GM12878 (cell line): ENCODE results near the gene NR2E3. TPM values are rescaled to one million over a fixed set of nuclear protein-coding genes. Genes with fewer than 3 reads are reported as not detected.

Source experiments
- ATAC-seq: fragments of 200-7000 bp; cut with Tn5 transposase; 3 replicates; pipeline ENCODE4 v1.9.1; 2020; ENCODE audit warnings: mild to moderate bottlenecking, moderate library complexity
- BruUV-seq: library from RNA; stranded (reverse); fragments of 400-500 nt; replicated peaks from 2 replicates; lab custom pipeline; 2021; lab: Mats Ljungman, UMichigan
- CTCF ChIA-PET: fragments of 300-600 bp; sonication (Branson Sonifier 250); formaldehyde crosslinking; extraction: SDS; loops from one replicate; lab custom pipeline; 2021; ENCODE audit warnings: inconsistent platforms; lab: Yijun Ruan, JAX
- POLR2A ChIA-PET: fragments of 350-600 bp; formaldehyde crosslinking; extraction: SDS; loops from one replicate; lab custom pipeline; 2021; ENCODE audit warnings: inconsistent platforms; lab: Charles Lee
- RAD21 ChIA-PET: fragments of 300-600 bp; sonication (Branson Sonifier 250); formaldehyde crosslinking; loops from one replicate; lab custom pipeline; 2023; ENCODE audit warnings: antibody characterized with exemption; ENCODE audit not compliant: unreplicated experiment; lab: Charles Lee
- SMC1A ChIA-PET: fragments of 300-600 bp; sonication (Branson Sonifier 250); formaldehyde crosslinking; loops from one replicate; lab custom pipeline; 2023; ENCODE audit not compliant: unreplicated experiment, uncharacterized antibody; lab: Charles Lee
- DNase-seq: peaks from one replicate; pipeline ENCODE4 v3.0.0-alpha.2; 2011; ENCODE audit warnings: low read depth, low spot score
- FAIRE-seq: peaks from 3 replicates; lab custom pipeline; 2011; peaks lifted over from hg19 to GRCh38; lab: Jason Lieb, UNC
- H2AFZ ChIP-seq: 2 replicates; pipeline ENCODE4 v1.6.0; 2011; ENCODE audit warnings: low read depth, low read length, control low read depth; ENCODE audit not compliant: control insufficient read depth
- H3K27ac ChIP-seq: 2 replicates; pipeline ENCODE4 v1.5.1; 2011; ENCODE audit warnings: control low read depth; ENCODE audit not compliant: control insufficient read depth, insufficient read depth
- H3K27me3 ChIP-seq, 2 experiments: replicated peaks in 1 of 2; 2 replicates each; pipeline versions ENCODE4 v1.6.0 to v1.6.1; 2011; ENCODE audit warnings: low read length in 1 of 2; ENCODE audit not compliant: control insufficient read depth in 2 of 2, insufficient read depth in 2 of 2
- H3K36me3 ChIP-seq, 2 experiments: 2 replicates each; pipeline ENCODE4 v1.5.1; 2011; ENCODE audit warnings: low read length in 1 of 2; ENCODE audit not compliant: control insufficient read depth in 2 of 2, insufficient read depth in 2 of 2
- H3K4me1 ChIP-seq: 2 replicates; pipeline ENCODE4 v1.6.1; 2011; ENCODE audit warnings: mild to moderate bottlenecking, low read length, moderate library complexity, mixed read lengths; ENCODE audit not compliant: control insufficient read depth, insufficient read depth
- H3K4me2 ChIP-seq: 2 replicates; pipeline ENCODE4 v1.6.0; 2011; ENCODE audit warnings: control low read depth; ENCODE audit not compliant: control insufficient read depth, insufficient read depth
- H3K4me3 ChIP-seq: fragments of 200-600 bp; sonication (generic); 2 replicates; pipeline ENCODE4 v1.5.1; 2016
- H3K79me2 ChIP-seq: 2 replicates; pipeline ENCODE4 v1.6.0; 2011; ENCODE audit warnings: low read length; ENCODE audit not compliant: control insufficient read depth, insufficient read depth
- H3K9ac ChIP-seq: 2 replicates; pipeline ENCODE4 v1.8.0; 2011; ENCODE audit warnings: low read length, control low read depth, mixed read lengths; ENCODE audit not compliant: control insufficient read depth, insufficient read depth
- H3K9me3 ChIP-seq: replicated peaks from 3 replicates; pipeline ENCODE4 v1.5.1; 2011; ENCODE audit warnings: mild to moderate bottlenecking, low read length; ENCODE audit not compliant: control insufficient read depth, insufficient read depth
- H4K20me1 ChIP-seq: 2 replicates; pipeline ENCODE4 v1.6.0; 2011; ENCODE audit not compliant: control insufficient read depth, insufficient read depth
- BACH1 ChIP-seq: fragments of 450-650 bp; IDR thresholded peaks from 2 replicates; pipeline ENCODE4 v1.6.1; 2017; ENCODE audit warnings: mild to moderate bottlenecking, borderline replicate concordance
- CHD1 ChIP-seq: IDR thresholded peaks from 2 replicates; pipeline ENCODE4 v1.6.1; 2012; ENCODE audit warnings: low read depth, low read length, improper control_type of control experiment
- PBX3 ChIP-seq: IDR thresholded peaks from 2 replicates; pipeline ENCODE4 v1.6.1; 2011; ENCODE audit warnings: mild to moderate bottlenecking, low read depth, low read length, moderate library complexity; ENCODE audit not compliant: insufficient replicate concordance
- PKNOX1 ChIP-seq: fragments of 450-650 bp; IDR thresholded peaks from 2 replicates; pipeline ENCODE4 v1.6.1; 2016; ENCODE audit warnings: mild to moderate bottlenecking
- RELA ChIP-seq: fragments of 450-650 bp; IDR thresholded peaks from 2 replicates; pipeline ENCODE4 v1.8.0; 2014; ENCODE audit warnings: borderline replicate concordance; ENCODE audit not compliant: partially characterized antibody
- ZNF24 ChIP-seq: fragments of 450-650 bp; IDR thresholded peaks from 2 replicates; pipeline ENCODE4 v1.6.1; 2017; ENCODE audit warnings: antibody characterized with exemption, mild to moderate bottlenecking
- WGBS: methylation state at CpG from one replicate; pipeline ENCODE4 v1.1.6; 2016; ENCODE audit warnings: low lambda C conversion rate; ENCODE audit not compliant: insufficient replicate concordance, insufficient coverage; ENCODE audit errors: missing lambda C conversion rate; 5-methylcytosine and 5-hydroxymethylcytosine counted together
- in situ Hi-C: fragments of 300-500 bp; cut with MboI; formaldehyde crosslinking; loops from 9 replicates; pipeline ENCODE4 v1.14.3; 2018; ENCODE audit warnings: mixed read lengths
- intact Hi-C: fragments of 100-400 bp; cut with micrococcal nuclease; formaldehyde crosslinking; loops from one replicate; pipeline ENCODE4 v1.14.2; 2022; ENCODE audit not compliant: unreplicated experiment
- polyA plus RNA-seq, 11 experiments: library from polyadenylated mRNA; depleted of rRNA in 4 of 11; unstranded in 6 of 11; stranded (reverse) in 5 of 11; fragments of >200 nt; fragmentation: Nextera tagmentation in 4 of 11; fragmentation: Illumina TruSeq in 1 of 11; extraction: Ambion mirVana in 4 of 11; extraction: Trizol in 1 of 11; gene quantifications; 1 replicate in 1 of 11; 2 replicates in 10 of 11; pipeline versions ENCODE4 v1.2.1 to v1.2.3, GENCODE V29; 2011 to 2016; ENCODE audit warnings: inconsistent platforms in 2 of 11, missing spikeins in 2 of 11, low read depth in 1 of 11
- total RNA-seq, 4 experiments: library from RNA; depleted of rRNA in 3 of 4; stranded (reverse); fragments of >200 nt in 3 of 4; fragmentation: Illumina TruSeq in 1 of 4; extraction: Trizol in 1 of 4; gene quantifications; 2 replicates each; pipeline versions ENCODE4 v1.2.1 to v1.2.3, GENCODE V29; 2013 to 2021

NR2E3 gene
- total and polyA plus RNA-seq, 10 of the 15 experiments (the other 5 are each of a cell fraction or from before 2014, with no cell fraction given): 0.05 to 0.11 (median 0.11) TPM; not detected in 7

DNA sequence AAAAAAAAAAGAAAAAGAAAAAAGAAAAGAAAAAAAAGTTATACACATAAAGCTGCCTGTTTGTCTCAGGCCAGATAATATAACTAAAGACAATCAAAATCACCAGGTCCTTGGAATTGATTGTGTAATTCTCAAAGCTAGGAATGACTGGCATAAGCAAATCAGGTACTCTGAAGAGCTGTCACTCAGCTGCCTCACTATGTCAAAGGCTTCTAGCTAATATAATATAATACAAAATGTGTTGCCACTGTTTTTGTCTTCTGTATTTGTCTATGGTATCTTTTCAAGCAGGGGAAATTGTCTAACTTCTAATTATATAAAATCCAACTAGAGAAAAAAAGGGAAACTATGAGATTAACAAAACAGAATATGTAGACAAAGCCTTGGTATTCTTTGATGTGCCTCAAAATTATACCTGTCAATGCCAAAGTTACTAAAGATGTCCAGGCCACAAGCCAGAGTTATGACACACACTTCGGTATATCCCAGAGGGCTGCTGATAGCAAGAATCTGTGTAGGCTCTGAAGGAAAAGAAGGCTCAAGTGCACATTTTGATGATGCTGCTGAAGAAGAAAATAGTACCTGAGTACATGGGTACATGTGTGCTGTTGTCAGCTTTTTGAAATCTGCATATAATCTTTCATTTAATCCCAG, 37.0 kb upstream of the NR2E3 start:
- ATAC-seq (no peak), FAIRE-seq (no peak), DNase-seq (no peak)
- no TSS peak for BruUV-seq
- ChIA-PET SMC1A (no interaction called here), CTCF (interaction anchor here (1.0 to 1.8 kb wide), 3 partner anchors 8 to 383 kb away, joined by 3 to 6 read pairs (median 4); no protein-coding TSS in a partner anchor), RAD21 (no interaction called here), POLR2A (interaction anchor here (0.7 kb wide), 2 partner anchors 454 to 1431 kb away, joined by 3 to 4 read pairs; no protein-coding TSS in a partner anchor)
- H3K27me3 ChIP-seq: no peaks in the 10 kb centered on the region
- in situ Hi-C loops: no loop called here
- no peak overlapping the region for H2AFZ ChIP-seq
- no peak overlapping the region for H3K4me3 ChIP-seq
- TF ChIP-seq BACH1: no peak
- TF ChIP-seq PBX3: peak; percentile 33
- TF ChIP-seq CHD1: no peak
- TF ChIP-seq PKNOX1: peak; percentile 79
- TF ChIP-seq ZNF24: no peak
- TF ChIP-seq RELA: no peak
- H3K27ac ChIP-seq: no peak overlapping the region
- H3K79me2 ChIP-seq: no peaks in the 10 kb centered on the region
- no peaks in the 10 kb centered on the region for H4K20me1 ChIP-seq
- H3K36me3 ChIP-seq: no peaks in the 10 kb centered on the region
- intact Hi-C loops: no loop called here
- no peak overlapping the region for H3K4me2 ChIP-seq
- 90% methylated on average over 1 of the region's 1 CpG for WGBS
- no peaks in the 10 kb centered on the region for H3K9me3 ChIP-seq
- H3K4me1 ChIP-seq: peaks cover 3% of the 10 kb centered on the region; the same call in 1 of the 2 replicates
- no peak overlapping the region for H3K9ac ChIP-seq
